ENCODE data around the gene SYNDIG1L. TPM values are rescaled to one million over a fixed set of nuclear protein-coding genes. Genes with fewer than 3 reads are reported as not detected.

Gene SYNDIG1L
- under 0.01 TPM in 1 of 2 replicates, not detected in the other for total RNA-seq

GRCh38 chr14:74426202-74426582 is at the start of gene SYNDIG1L:
SYNDIG1L (minus strand) TSS chr14:74426210; CDS start chr14:74409744, 16,466 bp downstream.

Other genes with a start within 250 kb of the SYNDIG1L start
- gene VSX2, start 186.8 kb downstream of the SYNDIG1L start, total RNA-seq, result not detected in 2 replicates
- gene ABCD4, start 123.3 kb downstream of the SYNDIG1L start, total RNA-seq, result 33.1 and 34.4 TPM in 2 replicates
- not detected in 2 replicates for gene VRTN, start 77.7 kb downstream of the SYNDIG1L start, total RNA-seq
- gene NPC2, start 67.1 kb upstream of the SYNDIG1L start, total RNA-seq, result 288 and 325 TPM in 2 replicates
- gene ISCA2, start 67.6 kb upstream of the SYNDIG1L start, total RNA-seq, result 7.3 and 10.0 TPM in 2 replicates
- 517 and 605 TPM in 2 replicates for gene LTBP2, start 186.0 kb upstream of the SYNDIG1L start, total RNA-seq

Measured in smooth muscle cell of the pulmonary artery (primary cell).